ENCODE data around the gene TIMM44.

TIMM44 gene

GRCh38 chr19:7912697-7913564, 30.5 kb downstream of the TIMM44 start:
- no peak for DNase-seq

- no peak for DNase-seq
Measured at GRCh38 chr19:7912144-7912696, 31.2 kb downstream of the TIMM44 start.

GRCh38 chr19:7911508-7912143, 31.8 kb downstream of the TIMM44 start:
- DNase-seq: no peak

- no peak for DNase-seq
Measured at GRCh38 chr19:7910321-7911161, 32.9 kb downstream of the TIMM44 start.

GRCh38 chr19:7909471-7910067, 33.9 kb downstream of the TIMM44 start:
- no peak for DNase-seq

- DNase-seq: no peak
Measured at GRCh38 chr19:7908742-7909461, 34.6 kb downstream of the TIMM44 start.

- DNase-seq: no peak
Measured at GRCh38 chr19:7908078-7908699, 35.3 kb downstream of the TIMM44 start.

- DNase-seq: no peak
Measured at GRCh38 chr19:7907544-7907943, 35.9 kb downstream of the TIMM44 start.

GRCh38 chr19:7907122-7907521, 36.3 kb downstream of the TIMM44 start:
- DNase-seq: no peak

- no peak for DNase-seq
Measured at GRCh38 chr19:7905859-7906258, 37.6 kb downstream of the TIMM44 start.

GRCh38 chr19:7905268-7905667, 38.2 kb downstream of the TIMM44 start:
- no peak for DNase-seq

GRCh38 chr19:7904074-7905020, 39.1 kb downstream of the TIMM44 start:
- peak; percentile 60 to 84 (median 72) for DNase-seq

GRCh38 chr19:7903244-7904073, 40.0 kb downstream of the TIMM44 start, which contains the start of gene MAP2K7:
Gene MAP2K7, plus strand, starts transcription at chr19:7903877. Its CDS starts 68 bp downstream, at chr19:7903945.
- DNase-seq: peak; percentile 100

GRCh38 chr19:7902796-7903243, 40.6 kb downstream of the TIMM44 start:
- peak in 2 of 4 experiments; percentile 29 to 36 for DNase-seq

GRCh38 chr19:7901337-7901736, 42.1 kb downstream of the TIMM44 start:
- no peak for DNase-seq

- no peak for DNase-seq
Measured at GRCh38 chr19:7900931-7901330, 42.5 kb downstream of the TIMM44 start.

- no peak for DNase-seq
Measured at GRCh38 chr19:7900401-7900870, 43.0 kb downstream of the TIMM44 start.

- DNase-seq: no peak
Measured at GRCh38 chr19:7899751-7900378, 43.6 kb downstream of the TIMM44 start.
